Left ventricle myocardium superior (tissue), 1 donor: ENCODE results near the gene MTURN. TPM values are rescaled to one million over a fixed set of nuclear protein-coding genes. Genes with fewer than 3 reads are reported as not detected.
"Not testable (repeated sequence)": the region's sequence is repeated elsewhere in the genome, so short reads cannot be mapped to it uniquely, and the experiment has no call there.

Experiments
- ATAC-seq: fragments of 200-7000 bp; cut with Tn5 transposase; one replicate; pipeline ENCODE4 v1.9.1; 2020; ENCODE audit warnings: mild to moderate bottlenecking, moderate library complexity
- DNase-seq: peaks from one replicate; pipeline ENCODE4 v3.0.0-alpha.2; 2020
- intact Hi-C: fragments of 100-400 bp; cut with micrococcal nuclease; formaldehyde crosslinking; loops from one replicate; pipeline ENCODE4 v1.11.0; 2022
- total RNA-seq: library from RNA; stranded (reverse); fragmentation: NEBNext Ultra II Directional; extraction: Animal tissue kit (Norgen Biotek cat#: 25700); gene quantifications from one replicate; pipeline ENCODE4 v1.2.1, GENCODE V29; 2021
- donor health status: DM: no; HTN: yes; CAD: no; lungs with severe emphysema.

Gene MTURN
- total RNA-seq, 1 donor from 2014 or later, result 18.8 TPM

GRCh38 chr7:30172451-30172850 lies 37.7 kb downstream of the MTURN start:
- DNase-seq (no peak), ATAC-seq (no peak)
- intact Hi-C loops, result no loop called here

GRCh38 chr7:30173058-30173897 lies 38.5 kb downstream of the MTURN start:
- peak; percentile 82 for DNase-seq
- peak; percentile 92 for ATAC-seq
- intact Hi-C loops, result no loop called here

- intact Hi-C loops, result no loop called here
- ATAC-seq (no peak), DNase-seq (no peak)
Measured at GRCh38 chr7:30175180-30175579, 40.4 kb downstream of the MTURN start.

DNA sequence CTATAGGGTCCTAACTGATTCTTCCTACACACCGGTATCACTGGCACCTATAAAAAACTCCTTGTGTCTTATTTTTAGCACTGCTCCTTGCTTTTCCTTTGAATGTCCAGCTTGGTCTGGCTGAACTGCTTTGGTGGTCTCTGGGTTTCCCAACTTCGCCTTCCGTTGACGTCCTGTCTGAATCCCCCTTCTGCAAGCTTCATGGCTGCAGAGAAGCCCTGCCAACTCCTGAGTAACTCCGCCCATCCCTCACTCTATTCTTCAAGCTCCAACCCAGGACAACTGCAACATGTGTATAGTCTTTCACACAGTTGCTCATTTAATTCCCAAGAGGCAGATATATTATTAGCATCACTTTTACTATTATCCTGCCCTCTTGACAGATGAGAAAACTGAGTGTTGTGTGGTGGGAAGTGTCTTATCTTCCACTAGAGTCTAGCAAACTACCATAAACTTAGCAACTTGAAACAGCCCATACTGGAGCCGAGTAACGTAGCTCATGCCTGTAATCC lies 40.9 kb downstream of the MTURN start:
- intact Hi-C loops, result no loop called here

DNA sequence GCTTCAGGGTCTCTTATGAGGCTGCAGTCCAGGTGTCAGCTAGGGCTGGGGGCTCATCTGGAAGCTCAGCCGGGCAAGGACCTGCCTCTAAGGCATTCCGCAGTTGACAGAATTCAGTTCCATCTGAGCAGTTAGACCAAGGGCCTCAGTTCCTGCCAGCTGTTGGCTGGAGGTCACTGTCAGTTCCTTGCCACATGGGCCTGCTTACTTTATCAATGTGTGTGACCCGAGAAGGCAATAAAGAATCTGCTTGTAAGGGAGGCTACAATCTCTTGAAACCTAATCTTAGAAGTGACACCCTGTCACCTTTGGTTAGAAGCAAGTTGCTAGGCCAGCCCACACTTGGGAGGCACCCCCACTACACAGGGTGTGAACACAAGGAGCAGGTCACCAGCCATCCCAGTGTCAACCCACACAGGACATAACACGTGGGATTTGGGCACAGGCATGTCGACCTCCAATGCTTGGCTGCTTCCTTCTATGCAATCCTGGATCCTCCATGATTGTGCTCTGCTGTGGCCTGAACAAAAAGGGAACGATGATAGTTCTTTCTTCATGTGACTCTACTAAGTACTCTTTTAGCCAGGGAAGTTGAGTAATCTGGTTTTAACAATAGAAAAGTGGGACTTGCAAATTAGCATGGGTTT lies 41.8 kb downstream of the MTURN start:
- no peak for DNase-seq
- ATAC-seq, result no peak
- intact Hi-C loops, result no loop called here

More for the DNA sequence above, 40.9 kb downstream of the MTURN start:
- DNase-seq, result no peak
- no peak for ATAC-seq

GRCh38 chr7:30177186-30177585 lies 42.4 kb downstream of the MTURN start:
- no peak for ATAC-seq
- DNase-seq, result no peak
- intact Hi-C loops, result no loop called here

- ATAC-seq (no peak), DNase-seq (no peak)
- intact Hi-C loops, result no loop called here
Measured at GRCh38 chr7:30177965-30178364, 43.2 kb downstream of the MTURN start.

GRCh38 chr7:30178748-30179436 lies 44.1 kb downstream of the MTURN start:
- intact Hi-C loops, result no loop called here
- DNase-seq, result no peak
- ATAC-seq, result no peak

DNA sequence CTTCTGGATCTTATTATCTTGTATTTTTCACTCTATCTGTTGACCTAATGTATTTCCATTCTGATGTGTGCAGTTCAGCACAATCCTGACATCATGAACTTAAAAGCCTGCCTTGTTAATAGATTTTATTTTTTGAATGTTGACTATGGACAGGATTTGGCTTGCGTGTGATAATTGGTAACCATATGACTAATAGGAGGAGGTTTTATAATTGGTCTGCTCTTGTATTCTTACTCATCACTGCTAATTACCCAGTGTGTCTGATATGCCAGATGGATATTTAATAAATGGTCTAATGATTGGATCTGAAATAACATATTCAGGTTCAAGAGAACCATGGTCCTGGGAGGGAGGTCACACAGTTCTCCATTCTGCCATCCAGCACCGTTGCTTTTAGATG lies 45.9 kb downstream of the MTURN start:
- intact Hi-C loops, result no loop called here
- DNase-seq (no peak), ATAC-seq (no peak)

- intact Hi-C loops, result no loop called here
- no peak for ATAC-seq
- DNase-seq, result no peak
Measured at GRCh38 chr7:30181211-30181610, 46.4 kb downstream of the MTURN start.

- intact Hi-C loops, result no loop called here
- peak; percentile 46 for DNase-seq
- peak; percentile 88 for ATAC-seq
Measured at GRCh38 chr7:30181736-30182522, 47.1 kb downstream of the MTURN start.

GRCh38 chr7:30182814-30183213 lies 48.0 kb downstream of the MTURN start:
- DNase-seq (no peak), ATAC-seq (no peak)
- intact Hi-C loops, result no loop called here

DNA sequence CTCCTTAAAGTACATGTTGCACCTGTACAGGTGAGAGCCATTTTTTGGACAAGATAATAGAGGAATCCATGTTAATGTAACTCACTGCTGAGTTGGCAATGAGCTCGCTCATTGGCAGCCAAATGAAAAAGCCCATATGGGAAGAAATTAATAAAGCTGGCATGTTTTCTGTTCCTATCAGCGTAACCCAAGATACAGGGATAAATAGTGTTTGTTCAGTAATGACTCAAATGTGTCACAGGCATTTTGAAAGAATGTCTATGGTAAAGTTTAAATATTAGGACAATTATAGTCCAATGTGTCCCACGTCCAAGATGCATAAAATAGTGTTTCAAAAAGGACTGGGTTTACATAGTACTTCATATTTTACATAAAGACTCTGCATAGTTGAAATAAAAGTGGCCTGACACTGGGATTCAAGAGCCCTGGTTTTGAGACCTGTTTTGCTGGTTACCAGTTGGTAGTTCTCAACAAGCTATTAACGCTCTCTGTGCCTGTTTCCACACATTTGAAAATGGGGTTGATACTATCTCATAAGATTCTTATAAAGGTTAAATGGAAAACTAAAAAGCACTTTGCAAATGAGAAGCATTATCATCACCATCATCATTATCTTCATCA lies 49.1 kb downstream of the MTURN start:
- intact Hi-C loops, result no loop called here
- no peak for ATAC-seq
- DNase-seq, result no peak

DNA sequence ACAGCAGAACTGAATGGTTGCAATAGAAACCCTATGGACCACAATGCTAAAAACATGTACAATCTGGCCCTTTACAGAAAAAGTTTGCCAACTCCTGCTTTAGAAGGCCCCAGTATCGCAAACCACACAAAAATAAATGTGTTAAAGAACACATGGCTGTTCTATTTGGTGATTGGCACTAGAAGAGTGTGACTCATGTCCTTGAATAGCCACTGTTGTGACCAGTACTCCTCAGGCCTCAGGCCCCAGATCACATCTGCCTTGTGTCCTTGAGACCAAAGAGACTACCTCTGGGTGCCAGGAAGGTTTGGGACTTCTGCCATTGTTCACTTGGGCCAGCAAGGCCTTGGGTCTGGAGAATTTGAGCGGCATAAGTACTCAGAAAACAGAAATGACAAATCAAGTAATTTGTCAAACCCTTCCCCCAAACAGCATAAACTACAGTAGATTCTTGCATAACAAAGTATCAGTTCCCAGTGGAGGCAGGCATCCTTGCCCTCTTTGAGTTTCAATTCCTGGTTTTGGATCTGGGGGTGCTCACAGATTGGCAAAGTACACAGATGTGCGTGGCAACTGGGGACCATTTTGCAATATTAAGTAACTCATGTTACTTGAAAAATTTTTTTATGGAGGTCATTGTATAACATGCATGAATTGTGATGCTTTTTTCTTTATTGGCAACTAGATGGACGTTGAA lies 50.2 kb downstream of the MTURN start:
- ATAC-seq (peak; percentile 89), DNase-seq (peak; percentile 45)
- intact Hi-C loops, result no loop called here

GRCh38 chr7:30185496-30185895 lies 50.7 kb downstream of the MTURN start:
- intact Hi-C loops, result no loop called here
- no peak for ATAC-seq
- no peak for DNase-seq

DNA sequence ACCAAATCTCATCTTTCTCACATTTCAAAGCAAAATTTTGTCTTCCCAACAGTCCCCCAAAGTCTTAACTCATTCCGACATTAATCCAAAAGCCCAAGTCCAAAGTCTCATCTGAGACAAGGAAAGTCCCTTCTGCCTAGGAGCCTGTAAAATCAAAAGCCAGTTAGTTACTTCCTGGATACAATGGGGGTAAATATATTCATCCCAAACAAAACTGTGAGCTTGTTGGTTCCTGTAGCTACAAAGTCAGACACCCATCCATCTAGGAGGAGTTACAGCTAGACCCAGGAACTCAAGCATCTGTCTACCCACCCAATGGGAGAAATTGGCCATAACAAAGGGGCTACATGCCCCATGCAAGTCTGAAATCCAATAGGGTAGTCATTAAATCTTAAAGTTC lies 51.9 kb downstream of the MTURN start:
- ATAC-seq (no peak), DNase-seq (no peak)
- intact Hi-C loops, result no loop called here

DNA sequence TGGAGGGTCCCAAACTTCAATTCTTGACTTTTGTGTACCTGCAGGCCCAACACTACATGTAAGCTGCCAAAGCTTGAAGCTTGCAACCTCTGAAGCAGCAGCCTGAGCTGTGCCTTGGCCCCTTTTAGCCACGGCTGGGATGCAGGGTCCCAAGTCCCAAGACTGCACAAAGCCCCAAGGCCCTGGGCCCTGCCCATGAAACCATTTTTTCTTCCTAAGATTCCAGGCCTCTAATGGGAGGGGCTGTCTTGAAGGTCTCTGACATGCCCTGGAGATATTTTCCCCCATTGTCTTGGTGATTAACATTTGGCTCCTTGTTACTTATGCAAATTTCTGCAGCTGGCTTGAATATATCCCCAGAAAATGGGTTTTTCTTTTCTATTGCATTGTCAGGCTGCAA lies 52.7 kb downstream of the MTURN start:
- no peak for ATAC-seq
- intact Hi-C loops, result no loop called here
- DNase-seq, result no peak

DNA sequence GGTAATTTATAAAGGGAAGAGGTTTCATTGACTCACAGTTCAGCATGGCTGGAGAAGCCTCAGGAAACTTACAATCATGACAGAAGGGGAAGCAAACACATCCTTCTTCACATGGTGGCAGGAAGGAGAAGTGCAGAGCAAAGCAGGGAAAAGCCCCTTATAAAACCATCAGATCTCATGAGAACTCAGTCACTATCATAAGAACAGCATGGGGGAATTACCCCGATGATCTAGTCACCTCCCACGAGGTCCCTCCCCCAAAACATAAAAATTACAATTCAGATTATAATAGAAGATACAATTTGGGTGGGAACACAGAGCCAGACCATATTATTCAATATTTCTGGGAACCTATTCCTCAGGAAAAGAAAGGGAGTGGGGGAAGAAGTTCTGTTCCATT lies 53.6 kb downstream of the MTURN start:
- intact Hi-C loops, ATAC-seq, DNase-seq: not testable (repeated sequence)
